C1 segment of cervical spinal cord (tissue), 14 donors: ENCODE measurements around the gene CHST14.

Experiments
- DNase-seq, 14 donors: peaks; one replicate each; lab custom pipeline; 2025; lab: John Stamatoyannopoulos, UW

The CHST14 gene

DNA sequence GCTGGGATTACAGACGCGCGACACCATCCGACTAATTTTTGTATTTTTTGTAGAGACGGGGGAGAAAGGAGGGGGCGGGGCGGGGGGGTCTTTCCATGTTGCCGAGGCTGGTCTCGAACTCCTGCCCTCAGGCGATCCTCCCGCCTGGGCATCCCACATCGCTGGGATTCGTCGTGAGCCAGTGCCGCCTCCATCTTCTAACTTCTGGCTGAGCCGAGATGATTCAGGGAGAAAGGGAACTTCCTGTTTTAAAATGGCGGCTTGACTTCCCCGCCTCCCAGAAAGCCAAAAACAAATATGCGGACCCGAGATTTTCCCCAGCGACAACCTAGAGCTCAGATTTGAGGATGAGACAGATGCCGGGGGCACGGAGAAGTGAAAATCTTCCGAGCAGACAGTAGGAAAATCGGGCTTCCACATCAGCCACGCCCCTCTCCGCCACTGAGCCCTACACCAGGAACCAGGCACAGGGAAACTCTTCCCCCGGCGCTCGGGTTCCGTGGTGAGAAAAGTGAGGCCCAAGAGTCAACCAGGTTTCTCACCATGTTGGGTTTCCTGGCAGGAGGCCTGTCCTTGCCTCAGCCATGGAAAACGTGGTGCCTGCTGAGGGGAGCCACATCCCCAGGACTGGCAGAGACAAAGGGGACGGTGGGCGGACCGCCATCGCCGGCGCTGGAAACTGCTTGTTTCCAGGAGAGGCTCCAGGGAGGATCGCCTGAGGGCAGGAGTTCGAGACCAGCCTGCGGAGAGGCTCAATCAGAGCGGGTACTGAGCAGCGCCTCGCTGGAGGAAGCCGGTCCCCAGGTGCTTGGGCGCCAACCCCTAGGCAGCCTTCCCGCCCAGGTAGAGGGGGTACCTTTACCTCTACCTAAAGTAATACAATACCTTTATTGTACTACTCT, 18.7 kb downstream of the CHST14 start:
- no peak for DNase-seq

DNA sequence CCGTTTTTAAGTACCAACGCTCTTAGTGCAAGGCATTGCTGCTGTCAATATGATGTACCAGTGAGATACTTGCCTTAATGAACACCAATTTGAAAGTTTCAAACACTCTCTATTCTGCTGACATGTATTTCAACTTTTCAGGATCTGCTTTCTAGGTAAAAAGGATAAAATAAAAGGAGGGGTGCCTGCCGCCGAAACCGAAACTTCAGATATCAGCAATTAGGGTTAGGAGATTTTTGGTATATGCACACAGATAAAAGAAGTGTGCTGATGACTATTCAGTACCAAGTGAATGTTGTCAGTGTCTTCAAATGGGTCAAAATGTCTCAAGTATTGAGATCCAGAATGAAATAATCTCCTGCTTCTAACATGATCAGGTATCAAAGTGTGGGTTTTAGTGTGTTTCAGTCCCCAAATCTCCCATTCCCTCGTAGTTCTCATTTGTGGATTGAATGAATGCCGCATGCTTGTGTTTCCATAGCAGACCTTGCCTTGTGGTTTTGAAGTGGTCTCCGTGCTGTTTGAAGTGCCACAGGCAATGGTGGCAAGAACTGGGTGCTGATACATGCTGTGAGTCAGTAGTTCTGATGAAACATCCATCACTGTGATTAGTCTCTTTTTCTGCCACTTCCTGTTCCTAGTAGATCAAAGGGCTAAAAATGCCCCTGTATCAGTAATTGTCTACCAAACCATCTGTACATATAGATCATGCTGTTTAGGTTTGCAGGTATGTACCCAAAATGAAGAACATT, 22.5 kb downstream of the CHST14 start:
- no peak for DNase-seq

DNA sequence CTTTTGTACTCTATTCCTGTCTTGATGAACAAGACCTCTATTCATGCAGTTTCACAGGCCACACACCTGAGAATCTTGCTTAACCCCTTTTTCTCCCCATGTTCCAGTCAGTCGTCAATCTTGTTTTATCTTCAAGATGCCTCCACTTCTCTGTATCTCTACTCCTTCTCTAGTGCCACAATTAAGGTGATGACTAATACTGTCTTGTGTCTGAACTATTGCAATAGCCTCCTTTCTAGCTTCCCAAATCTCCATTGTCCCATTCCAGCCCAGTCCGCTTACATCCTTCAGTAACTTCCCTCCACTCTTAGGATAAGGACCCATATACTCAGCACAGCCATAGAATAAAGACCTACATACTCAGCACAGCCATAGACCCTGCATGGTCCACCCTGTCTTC, 24.7 kb downstream of the CHST14 start:
- no peak for DNase-seq

DNA sequence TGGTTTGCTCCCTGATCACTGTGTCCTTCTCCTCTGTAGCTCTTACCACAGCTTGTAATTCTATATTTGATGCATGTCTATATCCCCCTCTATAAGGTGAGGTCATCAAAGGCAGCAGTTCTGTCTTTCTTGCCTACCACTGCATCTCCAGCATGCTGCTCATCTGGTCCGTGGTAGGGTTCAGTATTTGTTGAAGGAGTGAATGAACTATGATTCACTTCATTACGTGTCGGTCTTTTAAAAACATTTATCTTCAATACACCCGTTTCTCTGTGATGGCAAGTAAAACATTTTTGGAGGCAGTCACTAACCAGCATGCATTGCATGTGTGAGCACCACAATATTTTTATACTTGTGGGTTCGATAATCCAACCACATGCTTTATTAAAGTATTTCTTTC, 27.6 kb downstream of the CHST14 start:
- DNase-seq: no peak

DNA sequence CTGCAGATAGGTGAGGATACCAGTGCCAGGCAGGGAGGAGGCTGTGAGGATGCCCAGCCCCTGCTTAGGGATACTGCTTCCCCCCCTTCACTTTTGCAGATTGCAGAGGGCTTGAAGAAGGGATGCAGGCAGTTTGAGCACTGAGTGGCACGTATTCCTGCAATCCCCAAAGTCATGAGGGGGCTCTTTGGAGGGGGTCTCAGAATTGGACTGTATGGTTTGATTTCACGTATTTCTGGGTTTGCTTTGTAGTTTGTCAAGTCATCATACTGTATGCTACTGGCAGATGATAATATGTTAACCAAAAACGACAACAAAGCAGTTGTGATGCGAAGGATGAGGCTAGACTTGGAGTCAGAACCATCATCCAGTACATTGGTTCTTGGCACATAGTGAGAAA, 28.1 kb downstream of the CHST14 start:
- DNase-seq: no peak

DNA sequence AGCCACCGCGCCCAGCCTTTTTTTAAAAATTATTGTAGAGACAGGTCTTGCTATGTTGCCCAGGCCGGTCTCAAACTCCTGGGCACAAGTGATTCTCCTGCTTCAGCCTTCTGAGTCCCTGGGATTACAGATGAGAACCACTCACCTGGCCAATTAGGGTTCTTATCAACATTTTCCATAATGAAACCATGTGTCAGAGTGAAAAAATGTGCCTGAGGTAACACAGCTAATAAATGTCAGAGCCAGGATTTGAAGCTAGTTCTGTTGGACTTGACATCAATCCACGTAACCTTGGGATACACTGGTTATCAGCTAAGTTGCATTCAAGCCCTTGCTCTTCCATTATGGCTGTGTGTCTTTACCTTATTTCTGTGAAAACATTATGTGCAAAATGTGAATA, 29.1 kb downstream of the CHST14 start:
- DNase-seq: no peak

DNA sequence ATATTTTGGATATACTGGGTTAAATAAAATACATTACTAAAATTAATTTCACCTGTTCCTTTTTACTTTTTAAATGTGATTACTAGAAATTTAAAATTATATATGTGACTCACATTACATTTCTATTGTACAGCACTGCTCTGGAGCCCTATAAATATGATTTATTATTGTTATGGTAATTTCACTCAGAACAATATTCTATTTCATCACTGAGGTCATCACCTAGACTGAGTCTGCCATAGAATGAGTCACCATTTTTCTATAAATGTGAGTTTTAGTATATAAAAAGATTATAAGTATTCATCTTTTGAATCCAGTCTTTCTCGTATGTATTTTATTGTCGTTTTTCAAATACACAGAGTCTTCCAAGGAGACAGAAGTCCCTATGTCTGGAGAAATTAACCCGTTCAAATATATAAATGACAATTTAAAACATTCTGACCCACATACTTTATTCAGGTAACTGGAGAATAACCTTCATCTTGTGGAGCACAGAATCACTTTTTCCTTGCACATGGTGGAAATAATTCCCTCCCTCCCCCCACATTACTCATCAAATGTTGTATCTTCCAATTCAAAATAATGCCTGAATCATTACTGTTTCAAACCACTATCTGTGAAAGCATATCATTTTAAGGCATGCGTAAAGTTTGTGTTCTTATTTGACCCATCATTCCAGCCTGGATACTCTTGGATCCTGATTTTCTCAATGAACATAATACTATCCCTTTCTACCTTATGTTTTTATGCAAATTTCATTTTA, 30.0 kb downstream of the CHST14 start:
- DNase-seq: no peak

DNA sequence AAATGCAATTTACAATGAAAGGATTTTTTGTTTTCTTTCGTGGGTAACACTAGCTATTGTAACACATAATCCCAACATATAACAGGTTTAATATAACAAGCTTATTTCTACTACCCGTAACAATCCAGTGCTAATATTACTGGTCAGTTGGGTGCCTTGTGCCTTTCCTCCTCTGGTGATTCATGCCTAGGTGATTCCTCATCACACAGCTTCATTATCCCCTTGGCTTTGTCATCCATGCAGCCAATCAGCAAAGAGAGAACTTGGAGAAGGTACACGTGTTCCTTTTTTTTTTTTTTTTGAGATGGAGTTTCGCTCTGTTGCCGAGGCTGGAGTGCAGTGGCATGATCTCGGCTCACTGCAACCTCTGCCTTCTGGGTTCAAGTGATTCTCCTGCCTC, 30.7 kb downstream of the CHST14 start:
- DNase-seq: no peak

DNA sequence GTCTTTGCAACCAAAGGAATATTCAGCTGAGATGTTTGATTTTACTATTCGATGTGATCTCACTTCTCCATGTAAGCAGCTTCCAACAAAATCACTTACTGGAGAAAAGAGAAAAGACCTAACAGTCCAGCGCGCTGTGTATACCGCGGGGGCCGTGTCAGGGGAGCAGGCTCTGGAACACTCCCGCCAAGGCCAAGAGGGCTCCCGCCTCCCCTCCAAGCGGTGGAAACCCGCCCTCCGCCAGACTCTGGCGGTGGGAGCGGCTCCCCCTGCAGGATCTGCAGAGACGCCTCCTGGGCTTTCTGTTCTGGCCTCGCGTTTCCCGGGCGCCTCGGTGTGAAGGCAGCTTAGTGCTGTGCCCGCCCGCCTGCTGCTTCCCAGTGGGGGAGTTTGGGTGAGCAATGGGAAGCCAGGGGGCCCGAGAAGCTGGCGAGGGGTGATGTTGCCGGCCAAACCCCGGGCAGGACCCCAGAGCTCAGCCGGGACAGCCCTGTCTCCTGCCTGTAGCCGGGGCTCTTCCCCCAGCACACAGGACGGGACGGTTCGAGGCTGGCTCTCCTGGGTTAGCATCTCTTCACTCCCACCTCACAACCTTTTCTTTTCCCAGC, 36.3 kb downstream of the CHST14 start:
- peak in 11 of 14 donors; percentile 8 to 67 (median 35) for DNase-seq

DNA sequence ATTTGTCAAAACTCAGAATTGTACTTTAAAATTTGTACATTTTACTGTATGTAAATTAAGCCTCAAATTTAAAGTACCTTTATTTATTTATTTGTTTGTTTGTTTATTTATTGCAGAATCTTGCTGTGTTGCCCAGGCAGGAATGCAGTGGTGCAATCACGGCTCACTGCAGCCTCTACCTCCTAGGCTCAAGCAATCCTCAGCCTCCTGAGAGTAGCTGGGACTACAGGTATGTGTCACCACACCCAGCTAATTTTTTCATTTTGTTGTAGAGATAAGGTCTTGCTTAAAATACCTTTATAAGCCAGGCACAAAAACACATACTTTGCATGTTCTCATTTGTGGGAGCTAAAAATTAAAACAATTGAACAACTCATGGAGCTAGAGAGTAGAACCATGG, 37.4 kb downstream of the CHST14 start:
- no peak for DNase-seq

DNA sequence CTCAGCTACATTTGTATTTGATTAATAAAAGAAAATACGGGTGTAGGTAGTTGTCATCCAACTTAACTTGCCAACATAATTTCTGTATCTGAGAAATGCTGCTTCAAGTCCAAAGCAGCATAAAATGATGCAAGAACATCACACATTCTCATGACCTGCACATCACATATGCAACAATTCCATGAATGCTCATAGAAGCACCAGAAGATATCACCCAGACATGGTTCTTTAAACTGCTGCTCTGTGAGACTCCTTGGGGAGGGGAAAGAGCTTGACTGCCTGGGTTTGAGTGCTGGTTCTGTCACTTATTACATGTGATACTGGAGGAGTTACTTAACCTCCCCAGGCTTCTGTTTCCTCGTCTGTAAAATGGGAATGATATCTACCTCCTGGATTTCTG, 39.4 kb downstream of the CHST14 start:
- no peak for DNase-seq

DNA sequence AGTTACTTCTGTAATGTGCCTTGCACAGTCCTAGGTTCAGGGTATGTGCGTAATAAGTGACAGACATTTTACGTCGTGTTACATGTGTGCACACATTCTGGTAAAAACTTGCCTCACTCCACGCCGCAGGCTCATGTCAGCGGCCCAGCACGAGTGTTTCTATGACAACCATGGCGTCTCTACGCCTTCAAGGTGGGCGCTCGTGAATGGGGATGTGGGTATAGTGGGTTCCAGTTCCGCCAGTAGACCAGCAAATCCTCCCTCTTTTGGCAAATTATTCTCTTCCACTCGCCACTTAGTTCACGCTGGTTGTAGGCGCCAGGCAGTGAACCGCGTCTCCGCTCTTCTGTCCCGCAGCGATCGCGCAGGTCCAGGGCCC, 40.3 kb downstream of the CHST14 start:
- no peak for DNase-seq

DNA sequence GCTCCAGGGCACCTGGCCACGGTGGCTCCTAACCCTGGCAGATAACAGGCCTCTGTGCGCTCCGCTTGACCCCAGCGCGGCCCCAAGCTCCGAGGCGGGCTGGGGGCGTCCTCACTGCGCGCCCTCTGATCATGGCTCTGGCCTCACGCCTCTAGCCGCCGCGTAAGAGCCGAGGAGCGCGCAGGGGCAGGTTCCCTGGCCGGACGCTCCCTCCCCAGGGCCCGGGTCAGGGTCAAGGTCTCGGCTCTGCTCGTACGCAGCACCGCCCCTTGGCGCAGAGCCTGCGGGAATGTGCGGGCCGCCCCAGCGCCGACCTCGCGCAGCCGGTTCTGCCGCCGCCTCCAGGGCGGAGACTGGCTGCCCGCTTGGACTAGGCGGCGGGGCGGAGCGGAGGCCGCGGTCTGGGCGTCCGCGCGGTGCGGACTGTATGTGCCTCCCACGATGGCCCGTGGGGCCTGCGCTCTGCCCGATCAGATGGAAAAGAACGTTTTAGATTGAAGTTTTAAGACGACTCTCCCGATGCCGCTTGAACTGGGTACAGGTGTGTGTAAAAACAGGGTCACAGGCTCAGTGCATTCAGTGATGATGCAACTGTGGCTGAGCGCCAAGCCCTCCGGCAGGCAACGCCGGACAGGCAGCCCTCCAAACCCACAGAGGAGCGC, 40.8 kb downstream of the CHST14 start:
- DNase-seq: peak in 6 of 14 donors; percentile 6 to 31 (median 10)

DNA sequence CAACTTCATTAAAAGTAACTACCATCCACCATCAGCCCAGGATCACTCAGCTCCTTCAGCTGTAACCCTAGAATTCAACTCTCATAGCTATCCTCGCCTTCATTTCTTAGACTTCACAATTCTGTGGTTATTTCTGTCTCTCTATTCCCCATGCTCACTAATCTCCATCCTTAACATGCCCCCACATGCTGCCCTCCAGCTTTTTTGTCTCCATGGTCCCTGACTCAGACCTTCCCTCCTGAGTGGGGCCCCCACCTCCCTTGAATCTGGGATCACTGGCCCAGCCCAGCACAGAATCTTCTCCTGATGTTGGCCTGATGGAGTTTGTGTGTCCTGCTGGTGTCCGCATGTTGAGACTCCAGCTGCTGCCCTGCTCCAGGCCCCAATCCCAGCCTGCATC, 41.7 kb downstream of the CHST14 start:
- no peak for DNase-seq

DNA sequence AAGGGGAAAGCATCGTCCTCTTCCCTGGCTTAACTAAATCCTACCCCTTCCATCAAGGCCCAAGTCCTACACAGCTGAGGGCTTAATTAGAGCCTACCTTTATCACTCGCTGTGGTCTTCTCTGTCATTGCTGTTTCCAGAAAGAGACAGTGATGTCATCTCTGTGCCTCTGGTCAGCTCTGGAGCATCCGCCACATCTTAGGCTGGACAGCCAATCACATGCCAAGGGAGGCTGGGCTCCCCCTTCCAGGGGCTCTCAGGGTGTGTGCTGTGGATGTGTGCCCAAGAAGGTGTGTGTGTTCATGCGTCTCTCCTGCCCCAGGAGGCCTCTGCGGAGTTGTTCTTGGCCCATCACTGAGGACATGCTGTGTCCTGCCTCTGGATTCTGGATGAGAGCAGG, 42.8 kb downstream of the CHST14 start:
- no peak for DNase-seq

DNA sequence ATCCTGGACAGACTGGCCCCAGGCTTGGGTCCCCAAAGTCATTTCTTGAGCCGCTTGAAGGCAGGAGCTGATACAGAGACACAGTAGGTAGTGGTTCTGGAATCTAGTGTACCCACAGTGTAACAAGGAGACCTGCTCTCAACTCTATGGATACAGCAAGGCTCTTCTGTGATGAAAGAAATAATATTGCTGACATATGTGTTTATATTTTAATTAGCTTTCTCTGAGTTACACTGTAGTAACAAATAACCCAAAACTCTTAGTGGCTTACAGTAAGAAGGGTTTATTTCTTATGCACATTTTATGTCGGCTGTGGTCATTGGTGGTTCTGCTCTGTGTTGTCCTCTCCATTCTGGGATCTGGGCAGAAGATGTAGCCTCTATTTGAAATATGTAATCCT, 45.5 kb downstream of the CHST14 start:
- DNase-seq: no peak
